SK-N-SH treated with all-trans-retinoic acid at 6 μM for 48 hours (cell line): Measurements from ENCODE around the gene FIGN.

Experiments used
- ATAC-seq: fragments of 200-7000 bp; cut with Tn5 transposase; 3 replicates; pipeline ENCODE4 v1.9.1; 2020; ENCODE audit warnings: mild to moderate bottlenecking, moderate library complexity
- ARNTL ChIP-seq: fragments of 450-650 bp; formaldehyde crosslinking; IDR thresholded peaks from 2 replicates; pipeline ENCODE4 v1.5.0; 2020; ENCODE audit warnings: low read depth, mild to moderate bottlenecking, moderate library complexity, borderline replicate concordance
- BACH2 ChIP-seq: fragments of 250-450 bp; sonication (Bioruptor Pico); IDR thresholded peaks from 2 replicates; pipeline ENCODE4 v1.9.0; 2021; ENCODE audit warnings: mild to moderate bottlenecking, borderline replicate concordance
- CREB5 ChIP-seq: fragments of 250-450 bp; sonication (Bioruptor Pico); IDR thresholded peaks from 2 replicates; pipeline ENCODE4 v1.5.1; 2020; ENCODE audit warnings: low read depth, mild to moderate bottlenecking, moderate library complexity
- CSDC2 ChIP-seq: fragments of 250-450 bp; sonication (Bioruptor Pico); IDR thresholded peaks from 2 replicates; pipeline ENCODE4 v1.5.0; 2020; ENCODE audit warnings: mild to moderate bottlenecking, moderate library complexity
- ESRRG ChIP-seq: fragments of 250-450 bp; sonication (Bioruptor Pico); IDR thresholded peaks from 2 replicates; pipeline ENCODE4 v1.6.1; 2021; ENCODE audit warnings: mild to moderate bottlenecking
- GLIS3 ChIP-seq: fragments of 250-450 bp; sonication (Bioruptor Pico); IDR thresholded peaks from 2 replicates; pipeline ENCODE4 v1.5.0; 2020; ENCODE audit warnings: mild to moderate bottlenecking, moderate library complexity
- ISL1 ChIP-seq: fragments of 250-450 bp; sonication (Bioruptor Pico); IDR thresholded peaks from 2 replicates; pipeline ENCODE4 v2.1.2; 2022; ENCODE audit warnings: mild to moderate bottlenecking, moderate library complexity
- OSR1 ChIP-seq: fragments of 250-450 bp; sonication (Bioruptor Pico); IDR thresholded peaks from 2 replicates; pipeline ENCODE4 v1.8.0; 2022; ENCODE audit warnings: moderate library complexity, mild to moderate bottlenecking, inconsistent platforms
- PATZ1 ChIP-seq: fragments of 250-450 bp; sonication (Bioruptor Pico); IDR thresholded peaks from 2 replicates; pipeline ENCODE4 v1.8.0; 2020; ENCODE audit warnings: mild to moderate bottlenecking, moderate library complexity, borderline replicate concordance
- POU6F1 ChIP-seq: fragments of 250-450 bp; sonication (Bioruptor Pico); IDR thresholded peaks from 2 replicates; pipeline ENCODE4 v1.8.0; 2021; ENCODE audit warnings: low read depth, mild to moderate bottlenecking, moderate library complexity, borderline replicate concordance
- PPARA ChIP-seq: fragments of 250-450 bp; sonication (Bioruptor Pico); IDR thresholded peaks from 2 replicates; pipeline ENCODE4 v1.5.0; 2020; ENCODE audit warnings: mild to moderate bottlenecking, borderline replicate concordance
- RARB ChIP-seq: fragments of 250-450 bp; sonication (Bioruptor Pico); IDR thresholded peaks from 2 replicates; pipeline ENCODE4 v1.8.0; 2021; ENCODE audit warnings: mild to moderate bottlenecking, moderate library complexity
- SNAI2 ChIP-seq: fragments of 250-450 bp; sonication (Bioruptor Pico); IDR thresholded peaks from 2 replicates; pipeline ENCODE4 v1.5.0; 2020; ENCODE audit warnings: mild to moderate bottlenecking, moderate library complexity
- TCF4 ChIP-seq: fragments of 250-450 bp; sonication (Bioruptor Pico); IDR thresholded peaks from 2 replicates; pipeline ENCODE4 v1.8.0; 2021; ENCODE audit warnings: mild to moderate bottlenecking, moderate library complexity, borderline replicate concordance
- TOX ChIP-seq: fragments of 250-450 bp; sonication (Bioruptor Pico); IDR thresholded peaks from 2 replicates; pipeline ENCODE4 v1.8.0; 2021; ENCODE audit warnings: mild to moderate bottlenecking, moderate library complexity, borderline replicate concordance
- TSHZ2 ChIP-seq: fragments of 250-450 bp; sonication (Bioruptor Pico); IDR thresholded peaks from 2 replicates; pipeline ENCODE4 v1.5.0; 2020; ENCODE audit warnings: mild to moderate bottlenecking, moderate library complexity
- ZC3H10 ChIP-seq: fragments of 250-450 bp; sonication (Bioruptor Pico); IDR thresholded peaks from 2 replicates; pipeline ENCODE4 v1.5.1; 2021; ENCODE audit warnings: mild to moderate bottlenecking, moderate library complexity
- ZFP3 ChIP-seq: fragments of 250-450 bp; sonication (Bioruptor Pico); IDR thresholded peaks from 2 replicates; pipeline ENCODE4 v1.5.0; 2020; ENCODE audit warnings: mild to moderate bottlenecking, moderate library complexity
- ZFP30 ChIP-seq: fragments of 450-650 bp; formaldehyde crosslinking; IDR thresholded peaks from 2 replicates; pipeline ENCODE4 v1.5.0; 2022; ENCODE audit warnings: mild to moderate bottlenecking, moderate library complexity
- ZNF8 ChIP-seq: fragments of 450-650 bp; formaldehyde crosslinking; IDR thresholded peaks from 2 replicates; pipeline ENCODE4 v1.5.0; 2020; ENCODE audit warnings: mild to moderate bottlenecking, moderate library complexity

FIGN gene

GRCh38 chr2:163607630-163608029 lies 128.2 kb downstream of the FIGN start:
- ATAC-seq = no peak
- no peak for TF ChIP-seq GLIS3 (CRISPR knock-in tag)
- no peak for TF ChIP-seq ESRRG (CRISPR knock-in tag)
- TF ChIP-seq ARNTL (CRISPR knock-in tag) = no peak
- no peak for TF ChIP-seq OSR1 (CRISPR knock-in tag)
- no peak for TF ChIP-seq ZC3H10
- no peak for TF ChIP-seq ISL1 (CRISPR knock-in tag)
- TF ChIP-seq PATZ1 (CRISPR knock-in tag) = no peak
- TF ChIP-seq PPARA = no peak
- no peak for TF ChIP-seq SNAI2 (CRISPR knock-in tag)
- no peak for TF ChIP-seq ZFP3 (CRISPR knock-in tag)
- no peak for TF ChIP-seq TOX (CRISPR knock-in tag)
- no peak for TF ChIP-seq TSHZ2 (CRISPR knock-in tag)
- TF ChIP-seq CREB5 (CRISPR knock-in tag) = no peak
- no peak for TF ChIP-seq POU6F1 (CRISPR knock-in tag)
- no peak for TF ChIP-seq ZNF8
- TF ChIP-seq CSDC2 = no peak
- TF ChIP-seq RARB (CRISPR knock-in tag) = no peak
- no peak for TF ChIP-seq BACH2 (CRISPR knock-in tag)
- TF ChIP-seq, all 23 proteins: peak for 0

- no peak for TF ChIP-seq TCF4 (CRISPR knock-in tag)
- no peak for TF ChIP-seq OSR1 (CRISPR knock-in tag)
- no peak for TF ChIP-seq CREB5 (CRISPR knock-in tag)
- TF ChIP-seq ZNF8 = no peak
- no peak for TF ChIP-seq BACH2 (CRISPR knock-in tag)
- no peak for TF ChIP-seq GLIS3 (CRISPR knock-in tag)
- no peak for TF ChIP-seq TSHZ2 (CRISPR knock-in tag)
- no peak for TF ChIP-seq ZFP30 (CRISPR knock-in tag)
- no peak for TF ChIP-seq PATZ1 (CRISPR knock-in tag)
- no peak for TF ChIP-seq CSDC2
- ATAC-seq = no peak
Observed at GRCh38 chr2:163606878-163607277, 128.9 kb downstream of the FIGN start.
